ENCODE measurements around the gene ACD. TPM values are rescaled to one million over a fixed set of nuclear protein-coding genes. Genes with fewer than 3 reads are reported as not detected.
A peak's percentile ranks its signal among the peaks of the same experiment; 100 is the strongest.

ACD gene
- total and polyA plus RNA-seq, 2 donors (not counting 1 experiment from before 2014, with no cell fraction given), result 47.6 to 71.4 TPM

DNA sequence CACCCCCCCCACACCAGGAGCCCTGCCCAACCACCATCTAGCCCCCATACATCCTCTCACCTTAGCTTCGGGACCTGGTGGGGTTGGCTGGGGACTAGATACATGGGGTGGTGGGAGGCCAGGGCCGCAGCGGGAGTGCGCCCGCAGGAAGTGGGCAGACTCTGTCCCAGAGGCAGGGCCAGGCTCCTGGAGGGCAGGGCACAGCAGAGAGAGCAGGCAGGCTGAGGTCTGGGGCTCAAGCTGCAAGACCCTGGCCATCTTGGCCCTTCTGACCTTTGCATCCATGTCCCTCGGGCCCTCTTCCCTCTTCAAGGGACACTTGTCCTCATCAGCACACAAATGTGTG, 3.8 kb upstream of the ACD start:
- no peaks in the 10 kb centered on the region for H3K27me3 ChIP-seq (replicated peaks in 1 of 4; ENCODE audit: control extremely low read depth in 1 of 4, control insufficient read depth in 3 of 4, insufficient read depth in 4 of 4, low read length in 3 of 4)
- peaks cover 46% of the 10 kb centered on the region for H3K4me1 Mint-ChIP-seq
- ATAC-seq (ENCODE audit: low read depth) (no peak), DNase-seq (no peak)
- H3K4me3 ChIP-seq (ENCODE audit: control extremely low read depth in 1 of 5, extremely low read depth in 1 of 5, insufficient read depth in 1 of 5, low read depth in 2 of 5, low read length in 4 of 5), result no peak overlapping the region
- no peak overlapping the region for H3K4me2 ChIP-seq (replicated peaks; ENCODE audit: low read depth, low read length, poor library complexity, severe bottlenecking)
- no peaks in the 10 kb centered on the region for H3K9me3 ChIP-seq (ENCODE audit: control extremely low read depth in 1 of 3, control insufficient read depth in 2 of 3, insufficient read depth in 1 of 3, low read length in 2 of 3)
- peaks cover 0 to 8% of the 10 kb centered on the region in 2 experiments for H3K36me3 ChIP-seq (replicated peaks in 1 of 2; ENCODE audit: control extremely low read depth in 1 of 2, control insufficient read depth in 1 of 2, extremely low read depth in 1 of 2, insufficient read depth in 2 of 2, low read length in 1 of 2)
- no peaks in the 10 kb centered on the region for H3K9me3 Mint-ChIP-seq (ENCODE audit: insufficient read depth)
- H2AFZ ChIP-seq (ENCODE audit: insufficient read depth, low read depth, low read length, poor library complexity, severe bottlenecking), result no peak overlapping the region
- WGBS (ENCODE audit: insufficient coverage), result 92% methylated on average over 4 of the region's 6 CpGs
- ChIA-PET CTCF (interaction anchor here (1.0 to 11.7 kb wide), 6 partner anchors 8 to 153 kb away, joined by 4 to 136 read pairs (median 10); partner anchors contain the start of gene CARMIL2), POLR2A (interaction anchor here (0.6 to 0.9 kb wide), 3 partner anchors 29 to 272 kb away, joined by 3 read pairs; no protein-coding TSS in a partner anchor)
- intact Hi-C loops (cut with micrococcal nuclease), result loop anchor here (10.0 kb wide), 2 partner anchors 419 to 1471 kb away; partner anchors contain the start of genes CHTF8, FHOD1, SLC9A5 and UTP4
- no peak overlapping the region for H3K27ac Mint-ChIP-seq
- peaks cover 6% of the 10 kb centered on the region for H4K20me1 ChIP-seq (ENCODE audit: control insufficient read depth, insufficient read depth, low read length, poor library complexity, severe bottlenecking)
- H3K4me3 Mint-ChIP-seq, result peak overlapping the region; percentile 49
- H3K9ac ChIP-seq (ENCODE audit: low read length), result no peak overlapping the region
- H3K27ac ChIP-seq (ENCODE audit: low read length in 2 of 2), result no peak overlapping the region
- TF ChIP-seq CTCF (IDR thresholded peaks at IDR 0.05) (no peak), EZH2 (IDR thresholded peaks at IDR 0.05; ENCODE audit: borderline replicate concordance, insufficient read depth, low read depth, low read length, poor library complexity, severe bottlenecking) (no peak)
- H3K4me1 ChIP-seq (ENCODE audit: control insufficient read depth in 2 of 2, insufficient read depth in 2 of 2, low read length in 2 of 2), result peaks cover 39 to 48% of the 10 kb centered on the region in 2 donors
- no peaks in the 10 kb centered on the region for H3K27me3 Mint-ChIP-seq
- peaks cover 17% of the 10 kb centered on the region for H3K79me2 ChIP-seq (ENCODE audit: control insufficient read depth, insufficient read depth, low read length)

DNA sequence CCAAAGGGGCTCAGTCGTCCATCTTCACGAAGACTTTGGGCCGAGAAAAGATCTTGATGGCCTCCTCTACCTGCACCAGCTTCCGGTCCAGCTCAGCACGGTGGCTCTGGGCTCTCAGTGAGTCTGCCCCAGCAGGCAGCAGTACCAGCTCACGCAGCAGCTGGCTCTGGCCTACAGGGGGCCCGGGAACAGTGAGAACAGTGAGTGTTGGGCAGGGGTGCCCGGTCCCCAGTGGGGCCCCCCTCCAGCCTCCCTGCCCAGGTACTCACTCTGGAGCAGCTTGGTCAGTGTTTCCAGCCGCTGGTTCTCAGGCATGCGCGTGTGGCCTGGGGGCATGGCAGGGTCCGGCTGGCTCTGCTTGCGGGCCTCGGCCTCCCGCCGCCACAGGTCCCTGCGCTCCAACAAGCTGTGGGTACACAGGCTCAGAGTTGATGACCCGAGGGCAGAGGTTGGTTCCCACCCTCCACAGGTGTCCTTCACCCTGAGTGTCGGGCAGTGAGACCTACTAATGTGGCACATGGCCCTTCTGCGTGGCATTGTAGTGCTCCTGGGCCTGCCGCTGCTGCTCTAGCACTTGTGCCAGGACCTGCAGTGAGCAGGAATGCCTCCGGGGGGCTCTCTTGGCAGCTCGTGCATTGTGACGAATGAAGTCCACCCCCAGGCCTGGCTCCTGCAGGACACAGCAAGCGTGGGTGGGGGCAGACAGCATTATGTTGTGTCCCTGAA, 3.3 kb upstream of the ACD start:
- peak; percentile 51 for DNase-seq
- Mint-ChIP-seq H3K27me3 (no peaks in the 10 kb centered on the region), H3K4me3 (peak overlapping the region; percentile 49), H3K9me3 (ENCODE audit: insufficient read depth) (no peaks in the 10 kb centered on the region), H3K27ac (peak overlapping the region; percentile 41), H3K4me1 (peaks cover 46% of the 10 kb centered on the region)
- Histone ChIP-seq H4K20me1 (ENCODE audit: control insufficient read depth, insufficient read depth, low read length, poor library complexity, severe bottlenecking) (peaks cover 7% of the 10 kb centered on the region), H3K79me2 (ENCODE audit: control insufficient read depth, insufficient read depth, low read length) (peaks cover 17% of the 10 kb centered on the region), H2AFZ (ENCODE audit: insufficient read depth, low read depth, low read length, poor library complexity, severe bottlenecking) (no peak overlapping the region), H3K27ac (ENCODE audit: low read length in 2 of 2) (no peak overlapping the region), H3K4me2 (replicated peaks; ENCODE audit: low read depth, low read length, poor library complexity, severe bottlenecking) (no peak overlapping the region), H3K9me3 (ENCODE audit: control extremely low read depth in 1 of 3, control insufficient read depth in 2 of 3, insufficient read depth in 1 of 3, low read length in 2 of 3) (no peaks in the 10 kb centered on the region), H3K4me1 (ENCODE audit: control insufficient read depth in 2 of 2, insufficient read depth in 2 of 2, low read length in 2 of 2) (peaks cover 35 to 47% of the 10 kb centered on the region in 2 donors), H3K9ac (ENCODE audit: low read length) (no peak overlapping the region), H3K4me3 (ENCODE audit: control extremely low read depth in 1 of 5, extremely low read depth in 1 of 5, insufficient read depth in 1 of 5, low read depth in 2 of 5, low read length in 4 of 5) (no peak overlapping the region), H3K36me3 (replicated peaks in 1 of 2; ENCODE audit: control extremely low read depth in 1 of 2, control insufficient read depth in 1 of 2, extremely low read depth in 1 of 2, insufficient read depth in 2 of 2, low read length in 1 of 2) (peaks cover 0 to 10% of the 10 kb centered on the region in 2 experiments), H3K27me3 (replicated peaks in 1 of 4; ENCODE audit: control extremely low read depth in 1 of 4, control insufficient read depth in 3 of 4, insufficient read depth in 4 of 4, low read length in 3 of 4) (no peaks in the 10 kb centered on the region)
- ATAC-seq (ENCODE audit: low read depth), result no peak
- ChIA-PET POLR2A (interaction anchor here (0.6 to 0.9 kb wide), 3 partner anchors 111 to 272 kb away, joined by 3 to 4 read pairs (median 3); no protein-coding TSS in a partner anchor), CTCF (interaction anchor here (0.6 to 11.7 kb wide), 7 partner anchors 8 to 495 kb away, joined by 4 to 136 read pairs (median 6); partner anchors contain the start of gene CARMIL2)
- peak; percentile 31 for TF ChIP-seq CTCF (IDR thresholded peaks at IDR 0.05)
- TF ChIP-seq EZH2 (IDR thresholded peaks at IDR 0.05; ENCODE audit: borderline replicate concordance, insufficient read depth, low read depth, low read length, poor library complexity, severe bottlenecking), result no peak
- WGBS (ENCODE audit: insufficient coverage), result 94% methylated on average over 23 of the region's 25 CpGs
- intact Hi-C loops (cut with micrococcal nuclease), result loop anchor here (10.0 kb wide), 2 partner anchors 419 to 1471 kb away; partner anchors contain the start of genes CHTF8, FHOD1, SLC9A5 and UTP4
